GM12878 (cell line): ENCODE data around the gene FAM229B. TPM values are rescaled to one million over a fixed set of nuclear protein-coding genes. Genes with fewer than 3 reads are reported as not detected.

Experiments
- NBN ChIP-seq: fragments of 450-650 bp; IDR thresholded peaks from 2 replicates; pipeline ENCODE4 v1.6.1; 2016
- polyA plus RNA-seq, 11 experiments: library from polyadenylated mRNA; depleted of rRNA in 4 of 11; unstranded in 6 of 11; stranded (reverse) in 5 of 11; fragments of >200 nt; fragmentation: Nextera tagmentation in 4 of 11; fragmentation: Illumina TruSeq in 1 of 11; extraction: Ambion mirVana in 4 of 11; extraction: Trizol in 1 of 11; gene quantifications; 1 replicate in 1 of 11; 2 replicates in 10 of 11; pipeline versions ENCODE4 v1.2.1 to v1.2.3, GENCODE V29; 2011 to 2016; ENCODE audit warnings: inconsistent platforms in 2 of 11, missing spikeins in 2 of 11, low read depth in 1 of 11
- total RNA-seq, 4 experiments: library from RNA; depleted of rRNA in 3 of 4; stranded (reverse); fragments of >200 nt in 3 of 4; fragmentation: Illumina TruSeq in 1 of 4; extraction: Trizol in 1 of 4; gene quantifications; 2 replicates each; pipeline versions ENCODE4 v1.2.1 to v1.2.3, GENCODE V29; 2013 to 2021
- TF ChIP-seq, protein P1 (sequence below): fragments of 450-650 bp; formaldehyde crosslinking; IDR thresholded peaks from 2 replicates; pipeline ENCODE4 v1.4.0; 2022; ENCODE audit warnings: mild to moderate bottlenecking, moderate library complexity

The FAM229B gene
- total and polyA plus RNA-seq, 10 of the 15 experiments (the other 5 are each of a cell fraction or from before 2014, with no cell fraction given) = 0.82 to 5.7 (median 3.1) TPM

DNA sequence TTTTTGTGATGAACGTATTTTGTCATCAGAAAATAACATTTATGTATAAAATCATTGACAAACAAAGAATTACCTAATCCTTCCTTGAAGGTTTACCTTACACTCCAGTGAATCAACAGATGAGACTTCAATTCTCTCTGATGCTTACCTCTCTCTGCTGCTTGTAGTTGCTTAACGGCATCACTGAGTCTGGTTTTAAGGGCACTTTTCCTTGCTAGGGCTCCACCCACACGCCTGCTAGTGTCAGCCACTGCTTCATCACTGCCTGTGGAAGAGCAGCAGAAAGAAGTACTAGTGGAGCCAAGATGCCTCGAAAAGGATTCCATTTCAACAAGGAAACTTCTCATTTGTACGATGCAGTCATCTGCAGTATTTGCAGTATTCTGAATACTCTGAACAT is 63.0 kb downstream of the FAM229B start (continued):
- TF ChIP-seq, protein P1, sequence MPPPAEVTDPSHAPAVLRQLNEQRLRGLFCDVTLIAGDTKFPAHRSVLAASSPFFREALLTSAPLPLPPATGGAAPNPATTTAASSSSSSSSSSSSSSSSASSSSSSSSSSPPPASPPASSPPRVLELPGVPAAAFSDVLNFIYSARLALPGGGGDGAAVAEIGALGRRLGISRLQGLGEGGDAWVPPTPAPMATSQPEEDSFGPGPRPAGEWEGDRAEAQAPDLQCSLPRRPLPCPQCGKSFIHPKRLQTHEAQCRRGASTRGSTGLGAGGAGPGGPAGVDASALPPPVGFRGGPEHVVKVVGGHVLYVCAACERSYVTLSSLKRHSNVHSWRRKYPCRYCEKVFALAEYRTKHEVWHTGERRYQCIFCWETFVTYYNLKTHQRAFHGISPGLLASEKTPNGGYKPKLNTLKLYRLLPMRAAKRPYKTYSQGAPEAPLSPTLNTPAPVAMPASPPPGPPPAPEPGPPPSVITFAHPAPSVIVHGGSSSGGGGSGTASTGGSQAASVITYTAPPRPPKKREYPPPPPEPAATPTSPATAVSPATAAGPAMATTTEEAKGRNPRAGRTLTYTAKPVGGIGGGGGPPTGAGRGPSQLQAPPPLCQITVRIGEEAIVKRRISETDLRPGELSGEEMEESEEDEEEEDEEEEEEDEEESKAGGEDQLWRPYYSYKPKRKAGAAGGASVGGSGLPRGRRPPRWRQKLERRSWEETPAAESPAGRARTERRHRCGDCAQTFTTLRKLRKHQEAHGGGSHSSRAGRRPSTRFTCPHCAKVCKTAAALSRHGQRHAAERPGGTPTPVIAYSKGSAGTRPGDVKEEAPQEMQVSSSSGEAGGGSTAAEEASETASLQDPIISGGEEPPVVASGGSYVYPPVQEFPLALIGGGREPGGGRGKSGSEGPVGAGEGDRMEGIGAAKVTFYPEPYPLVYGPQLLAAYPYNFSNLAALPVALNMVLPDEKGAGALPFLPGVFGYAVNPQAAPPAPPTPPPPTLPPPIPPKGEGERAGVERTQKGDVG = no peak
- TF ChIP-seq NBN = no peak

Other genes starting within 250 kb of the FAM229B start
- gene FYN, start 214.1 kb upstream of the FAM229B start, total RNA-seq (2014; rRNA removed) = 174 and 176 TPM in 2 replicates
- gene FYN, start 214.1 kb upstream of the FAM229B start, total RNA-seq (2014; rRNA removed; fragmentation: Illumina TruSeq; extraction: Trizol) = 117 and 122 TPM in 2 replicates
- gene FYN, start 214.1 kb upstream of the FAM229B start, total RNA-seq (2021) = 159 and 167 TPM in 2 replicates
- 243 and 247 TPM in 2 replicates for gene FYN, start 214.1 kb upstream of the FAM229B start, polyA plus RNA-seq (2011; rRNA removed)
- 152 and 192 TPM in 2 replicates for gene FYN, start 214.1 kb upstream of the FAM229B start, polyA plus RNA-seq (2014; fragmentation: Illumina TruSeq; extraction: Trizol)
- gene FYN, start 214.1 kb upstream of the FAM229B start, polyA plus RNA-seq (2014; fragmentation: Nextera tagmentation; extraction: Ambion mirVana) = 10 to 100 TPM; 51.4 to 55.1 TPM
- gene FYN, start 214.1 kb upstream of the FAM229B start, polyA plus RNA-seq (2014; rRNA removed) = 171 and 228 TPM in 2 replicates
- 10 to 100 TPM; 54.0 to 71.1 TPM for gene FYN, start 214.1 kb upstream of the FAM229B start, polyA plus RNA-seq (2016; fragmentation: Nextera tagmentation; extraction: Ambion mirVana)
- not detected in 2 replicates for gene CCN6, start 33.5 kb upstream of the FAM229B start, total RNA-seq (2014; rRNA removed)
- gene CCN6, start 33.5 kb upstream of the FAM229B start, total RNA-seq (2014; rRNA removed; fragmentation: Illumina TruSeq; extraction: Trizol) = not detected in 2 replicates
- not detected in 2 replicates for gene CCN6, start 33.5 kb upstream of the FAM229B start, total RNA-seq (2021)
- gene CCN6, start 33.5 kb upstream of the FAM229B start, polyA plus RNA-seq (2011; rRNA removed) = 0.05 TPM in 1 of 2 replicates, not detected in the other
- not detected in 2 replicates for gene CCN6, start 33.5 kb upstream of the FAM229B start, polyA plus RNA-seq (2014; fragmentation: Illumina TruSeq; extraction: Trizol)
- under 1 TPM; 0.19 to 0.24 TPM for gene CCN6, start 33.5 kb upstream of the FAM229B start, polyA plus RNA-seq (2014; fragmentation: Nextera tagmentation; extraction: Ambion mirVana)
- gene CCN6, start 33.5 kb upstream of the FAM229B start, polyA plus RNA-seq (2014; rRNA removed) = not detected in 2 replicates
- gene CCN6, start 33.5 kb upstream of the FAM229B start, polyA plus RNA-seq (2016; fragmentation: Nextera tagmentation; extraction: Ambion mirVana) = under 1 TPM; 0.14 to 0.24 TPM
- 13.8 and 18.8 TPM in 2 replicates for gene TUBE1, start 109 bp upstream of the FAM229B start, total RNA-seq (2014; rRNA removed)
- 14.0 and 15.0 TPM in 2 replicates for gene TUBE1, start 109 bp upstream of the FAM229B start, total RNA-seq (2014; rRNA removed; fragmentation: Illumina TruSeq; extraction: Trizol)
- 6.2 and 8.0 TPM in 2 replicates for gene TUBE1, start 109 bp upstream of the FAM229B start, total RNA-seq (2021)
- 25.2 and 38.9 TPM in 2 replicates for gene TUBE1, start 109 bp upstream of the FAM229B start, polyA plus RNA-seq (2011; rRNA removed)
- 12.6 and 13.4 TPM in 2 replicates for gene TUBE1, start 109 bp upstream of the FAM229B start, polyA plus RNA-seq (2014; fragmentation: Illumina TruSeq; extraction: Trizol)
- gene TUBE1, start 109 bp upstream of the FAM229B start, polyA plus RNA-seq (2014; fragmentation: Nextera tagmentation; extraction: Ambion mirVana) = 1 to 10 TPM; 6.3 to 8.6 TPM
- gene TUBE1, start 109 bp upstream of the FAM229B start, polyA plus RNA-seq (2014; rRNA removed) = 10.3 and 13.1 TPM in 2 replicates
- 10 to 100 TPM; 13.7 to 14.1 TPM for gene TUBE1, start 109 bp upstream of the FAM229B start, polyA plus RNA-seq (2016; fragmentation: Nextera tagmentation; extraction: Ambion mirVana)
- gene LAMA4, start 167.0 kb downstream of the FAM229B start, total RNA-seq (2014; rRNA removed) = not detected in 2 replicates
- not detected in 2 replicates for gene LAMA4, start 167.0 kb downstream of the FAM229B start, total RNA-seq (2014; rRNA removed; fragmentation: Illumina TruSeq; extraction: Trizol)
- gene LAMA4, start 167.0 kb downstream of the FAM229B start, total RNA-seq (2021) = 0.21 and 0.27 TPM in 2 replicates
- gene LAMA4, start 167.0 kb downstream of the FAM229B start, polyA plus RNA-seq (2011; rRNA removed) = not detected in 2 replicates
- not detected in 2 replicates for gene LAMA4, start 167.0 kb downstream of the FAM229B start, polyA plus RNA-seq (2014; fragmentation: Illumina TruSeq; extraction: Trizol)
- gene LAMA4, start 167.0 kb downstream of the FAM229B start, polyA plus RNA-seq (2014; fragmentation: Nextera tagmentation; extraction: Ambion mirVana) = not detected
- gene LAMA4, start 167.0 kb downstream of the FAM229B start, polyA plus RNA-seq (2014; rRNA removed) = not detected in 2 replicates
- under 1 TPM; 0.11 to 0.14 TPM for gene LAMA4, start 167.0 kb downstream of the FAM229B start, polyA plus RNA-seq (2016; fragmentation: Nextera tagmentation; extraction: Ambion mirVana)